K562 (cell line): ENCODE data around the gene ARHGAP26. TPM values are rescaled to one million over a fixed set of nuclear protein-coding genes. Genes with fewer than 3 reads are reported as not detected.

ENCODE experiments used
- ATAC-seq: fragments of 200-7000 bp; cut with Tn5 transposase; 3 replicates; pipeline ENCODE4 v1.9.1; 2020; ENCODE audit warnings: moderate library complexity
- BruUV-seq: library from RNA; stranded (reverse); fragments of 400-500 nt; replicated peaks from 2 replicates; lab custom pipeline; 2021; lab: Mats Ljungman, UMichigan
- CTCF ChIA-PET: fragments of 300-600 bp; formaldehyde crosslinking; extraction: SDS; loops from one replicate; lab custom pipeline; 2021; ENCODE audit warnings: low intra/inter-chr PET ratio; lab: Yijun Ruan, JAX
- POLR2A ChIA-PET: fragments of 300-600, 350-650 bp; sonication (Branson Sonifier 250); formaldehyde crosslinking; extraction: SDS; loops from one replicate; lab custom pipeline; 2021; ENCODE audit warnings: antibody characterized with exemption, inconsistent platforms; lab: Yijun Ruan, JAX
- DNase-seq, 4 experiments: peaks; one replicate each; pipeline versions ENCODE4 v3.0.0 to v3.0.0-alpha.2; 2011 to 2018; ENCODE audit warnings: low spot score in 3 of 4, mixed read lengths in 3 of 4; ENCODE audit errors: extremely low read depth in 1 of 4
- FAIRE-seq: peaks from 2 replicates; lab custom pipeline; 2011; peaks lifted over from hg19 to GRCh38; lab: Jason Lieb, UNC
- H2AFZ ChIP-seq: 2 replicates; pipeline ENCODE4 v1.6.0; 2011; ENCODE audit warnings: low read depth, low read length, control low read depth, inconsistent platforms
- H3K27ac ChIP-seq: fragments of 200-600 bp; 3 replicates; pipeline ENCODE4 v1.8.0; 2011; ENCODE audit warnings: low read depth, mild to moderate bottlenecking, control low read depth, inconsistent platforms, low read length, moderate library complexity, mixed read lengths; ENCODE audit errors: extremely low read depth
- H3K27me3 ChIP-seq, 2 experiments: fragments of 300-600 bp in 1 of 2; 2 replicates in 1 of 2; 3 replicates in 1 of 2; pipeline versions ENCODE4 v1.6.0 to v1.8.0; 2011; ENCODE audit warnings: inconsistent platforms in 2 of 2, low read length in 2 of 2, mild to moderate bottlenecking in 1 of 2, mixed read lengths in 1 of 2, moderate library complexity in 1 of 2; ENCODE audit not compliant: control insufficient read depth in 2 of 2, insufficient read depth in 2 of 2
- H3K36me3 ChIP-seq: fragments of 300-600 bp; 3 replicates; pipeline ENCODE4 v1.8.0; 2011; ENCODE audit warnings: mild to moderate bottlenecking, low read length, inconsistent platforms; ENCODE audit not compliant: control insufficient read depth, insufficient read depth
- H3K4me1 ChIP-seq, 2 experiments: fragments of 200-600 bp in 1 of 2; replicated peaks in 1 of 2; 2 replicates in 1 of 2; 3 replicates in 1 of 2; pipeline versions ENCODE4 v1.5.1 to v1.8.0; 2011; ENCODE audit warnings: inconsistent platforms in 2 of 2, low read length in 2 of 2, mild to moderate bottlenecking in 1 of 2, mixed read lengths in 1 of 2, moderate library complexity in 1 of 2; ENCODE audit not compliant: control insufficient read depth in 2 of 2, insufficient read depth in 2 of 2
- H3K4me2 ChIP-seq: 2 replicates; pipeline ENCODE4 v1.6.1; 2011; ENCODE audit warnings: low read length, control low read depth, inconsistent platforms, mixed read lengths; ENCODE audit not compliant: insufficient read depth
- H3K4me3 ChIP-seq: fragments of 200-600 bp; sonication (generic), shearing (Covaris generic); 2 replicates; pipeline ENCODE4 v1.5.1; 2016; ENCODE audit warnings: control low read depth, inconsistent platforms
- H3K79me2 ChIP-seq: fragments of 200-600 bp; 3 replicates; pipeline ENCODE4 v1.8.0; 2011; ENCODE audit warnings: low read length, inconsistent platforms; ENCODE audit not compliant: control insufficient read depth, insufficient read depth
- H3K9ac ChIP-seq, 2 experiments: 2 replicates each; pipeline versions ENCODE4 v1.6.0 to v1.6.1; 2011; ENCODE audit warnings: low read depth in 2 of 2, low read length in 2 of 2, control low read depth in 1 of 2, inconsistent platforms in 1 of 2, mild to moderate bottlenecking in 1 of 2, mixed read lengths in 1 of 2; ENCODE audit not compliant: insufficient read depth in 1 of 2
- H3K9me1 ChIP-seq: one replicate; pipeline ENCODE4 v1.6.0; 2011; ENCODE audit warnings: inconsistent platforms, mild to moderate bottlenecking, low read length, moderate library complexity; ENCODE audit not compliant: control insufficient read depth, insufficient read depth
- H3K9me3 ChIP-seq: replicated peaks from 2 replicates; pipeline ENCODE4 v1.5.1; 2011; ENCODE audit warnings: low read depth, low read length, inconsistent platforms; ENCODE audit not compliant: control insufficient read depth, insufficient read depth
- H4K20me1 ChIP-seq: replicated peaks from 2 replicates; pipeline ENCODE4 v1.6.1; 2011; ENCODE audit warnings: low read length, inconsistent platforms, mixed read lengths; ENCODE audit not compliant: control insufficient read depth, insufficient read depth
- ASH1L ChIP-seq: fragments of 450-650 bp; IDR thresholded peaks from 2 replicates; pipeline ENCODE4 v1.6.1; 2018; ENCODE audit warnings: borderline replicate concordance, mild to moderate bottlenecking, low read depth; ENCODE audit not compliant: partially characterized antibody
- ATF1 ChIP-seq, 2 experiments: fragments of 450-650 bp in 1 of 2; IDR thresholded peaks; 2 replicates each; pipeline ENCODE4 v1.6.1; 2016; ENCODE audit warnings: missing compliant biosample characterization in 1 of 2, missing genetic modification characterization in 1 of 2
- CC2D1A ChIP-seq: fragments of 450-650 bp; IDR thresholded peaks from 2 replicates; pipeline ENCODE4 v1.6.1; 2017; ENCODE audit warnings: mild to moderate bottlenecking
- E2F6 ChIP-seq, 2 experiments: IDR thresholded peaks; 2 replicates each; pipeline ENCODE4 v1.6.1; 2011; ENCODE audit warnings: borderline replicate concordance in 1 of 2, control low read depth in 1 of 2, low read depth in 1 of 2, low read length in 1 of 2, mild to moderate bottlenecking in 1 of 2, mixed read lengths in 1 of 2, moderate library complexity in 1 of 2; ENCODE audit not compliant: insufficient read depth in 1 of 2, insufficient read length in 1 of 2, poor library complexity in 1 of 2, severe bottlenecking in 1 of 2; ENCODE audit errors: extremely low read depth in 1 of 2
- GATAD2B ChIP-seq: fragments of 450-650 bp; IDR thresholded peaks from 2 replicates; pipeline ENCODE4 v1.6.1; 2017; ENCODE audit warnings: mild to moderate bottlenecking, borderline replicate concordance
- HNRNPH1 ChIP-seq: fragments of 200-400 bp; formaldehyde crosslinking; optimal IDR thresholded peaks from 2 replicates; pipeline ENCODE3; 2017; ENCODE audit warnings: low read depth, mild to moderate bottlenecking, low read length, moderate library complexity
- HNRNPLL ChIP-seq: fragments of 200-400 bp; formaldehyde crosslinking; IDR thresholded peaks from 2 replicates; pipeline ENCODE4 v1.6.1; 2017; ENCODE audit warnings: low read length, low read depth, mild to moderate bottlenecking; ENCODE audit not compliant: poor library complexity, severe bottlenecking
- ILK ChIP-seq: fragments of 450-650 bp; IDR thresholded peaks from 2 replicates; pipeline ENCODE4 v1.6.1; 2016; ENCODE audit warnings: missing genetic modification characterization, low read depth, mild to moderate bottlenecking, missing compliant biosample characterization, moderate library complexity, borderline replicate concordance
- PHB ChIP-seq: fragments of 250-450 bp; sonication (Bioruptor Pico); IDR thresholded peaks from 2 replicates; pipeline ENCODE4 v1.5.0; 2021
- POLR2A ChIP-seq: fragments of 450-650 bp; conservative IDR thresholded peaks from 2 replicates; pipeline ENCODE4 v1.6.1; 2016
- POLR2G ChIP-seq: fragments of 200-400 bp; formaldehyde crosslinking; IDR thresholded peaks from 2 replicates; pipeline ENCODE4 v1.6.1; 2017; ENCODE audit warnings: low read depth, mild to moderate bottlenecking, antibody characterized with exemption, low read length, moderate library complexity
- RBM25 ChIP-seq: fragments of 200-400 bp; formaldehyde crosslinking; IDR thresholded peaks from 2 replicates; pipeline ENCODE4 v1.6.1; 2018; ENCODE audit warnings: low read length, low read depth, moderate library complexity; ENCODE audit not compliant: severe bottlenecking
- SRSF9 ChIP-seq: fragments of 200-400 bp; formaldehyde crosslinking; IDR thresholded peaks from 2 replicates; pipeline ENCODE4 v1.6.1; 2017; ENCODE audit warnings: low read depth, low read length, borderline replicate concordance
- WHSC1 ChIP-seq: IDR thresholded peaks from one replicate; pipeline ENCODE4 v1.6.1; 2012; ENCODE audit warnings: low read length, control low read depth, inconsistent platforms
- ZNF212 ChIP-seq: fragments of 450-650 bp; formaldehyde crosslinking; IDR thresholded peaks from 2 replicates; pipeline ENCODE4 v1.4.0; 2020; ENCODE audit warnings: mild to moderate bottlenecking
- ZNF347 ChIP-seq: fragments of 450-650 bp; formaldehyde crosslinking; IDR thresholded peaks from 2 replicates; pipeline ENCODE4 v1.4.0; 2020; ENCODE audit warnings: low read depth, mild to moderate bottlenecking, moderate library complexity
- ZNF76 ChIP-seq: fragments of 250-450 bp; sonication (Bioruptor Pico); IDR thresholded peaks from 2 replicates; pipeline ENCODE4 v1.4.0; 2020; ENCODE audit warnings: mild to moderate bottlenecking, moderate library complexity, borderline replicate concordance
- WGBS: fragments of 100-300 bp; shearing (Covaris generic); methylation state at CpG from one replicate; pipeline ENCODE4 v1.1.6; 2016; ENCODE audit warnings: low coverage, mixed read lengths; ENCODE audit not compliant: insufficient coverage; ENCODE audit errors: missing lambda C conversion rate; 5-methylcytosine and 5-hydroxymethylcytosine counted together
- in situ Hi-C: fragments of 300-500 bp; cut with MboI; formaldehyde crosslinking; loops from 4 replicates; pipeline ENCODE4 v1.15.0; 2018; ENCODE audit warnings: inconsistent platforms, mixed read lengths
- intact Hi-C: fragments of 100-400 bp; cut with micrococcal nuclease; formaldehyde crosslinking; loops from 2 replicates; pipeline ENCODE4 v1.14.2; 2022
- polyA plus RNA-seq, 8 experiments: library from polyadenylated mRNA; depleted of rRNA in 4 of 8; stranded (reverse) in 5 of 8; unstranded in 3 of 8; fragments of >200 nt; fragmentation: Nextera tagmentation in 2 of 8; fragmentation: Illumina TruSeq in 1 of 8; extraction: Ambion mirVana in 2 of 8; extraction: Trizol in 1 of 8; gene quantifications; 2 replicates each; pipeline versions ENCODE4 v1.2.1 to v1.2.3, GENCODE V29; 2011 to 2014; ENCODE audit warnings: inconsistent platforms in 1 of 8, missing spikeins in 1 of 8
- total RNA-seq, 7 experiments: library from RNA; depleted of rRNA in 6 of 7; stranded (reverse); fragments of >200 nt in 6 of 7; fragmentation: Illumina TruSeq in 2 of 7; extraction: Trizol in 2 of 7; gene quantifications; 2 replicates each; pipeline versions ENCODE4 v1.2.1 to v1.2.3, GENCODE V29; 2011 to 2021; ENCODE audit warnings: low replicate concordance in 1 of 7
- TF ChIP-seq, protein P1 (sequence below): fragments of 250-450 bp; sonication (Bioruptor Pico); IDR thresholded peaks from 2 replicates; pipeline ENCODE4 v1.8.0; 2022; ENCODE audit warnings: moderate library complexity, mild to moderate bottlenecking, inconsistent platforms

The ARHGAP26 gene
- total and polyA plus RNA-seq, 9 of the 15 experiments (the other 6 are each of a cell fraction or from before 2014, with no cell fraction given) = 0.13 to 1.1 (median 0.55) TPM

DNA sequence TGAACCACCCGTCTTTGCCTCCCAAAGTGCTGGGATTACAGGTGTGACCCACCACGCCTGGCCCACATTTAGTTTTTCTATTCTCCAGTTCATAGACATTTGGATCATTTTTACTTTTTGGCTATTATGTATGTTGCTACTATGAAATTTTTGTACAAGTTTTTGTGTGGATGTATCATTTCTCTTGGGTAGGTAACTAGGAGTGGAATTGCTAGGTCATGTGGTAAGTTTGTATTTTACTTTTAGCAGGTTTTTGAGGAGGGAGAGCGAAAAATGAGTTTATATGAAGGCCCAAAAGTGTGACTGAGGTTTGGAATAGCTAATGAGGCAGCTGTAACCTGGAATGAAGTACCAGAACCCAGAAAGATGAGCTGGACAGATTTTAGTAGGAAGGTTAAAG is 35.2 kb downstream of the ARHGAP26 start:
- H3K9ac ChIP-seq = no peak overlapping the region
- H4K20me1 ChIP-seq = no peaks in the 10 kb centered on the region
- no peak overlapping the region for H3K27ac ChIP-seq
- no peak overlapping the region for H3K4me3 ChIP-seq
- FAIRE-seq = no peak
- H3K9me3 ChIP-seq = no peaks in the 10 kb centered on the region
- ChIA-PET CTCF (interaction anchor here (0.8 kb wide), 1 partner anchor 37 kb away, joined by 4 read pairs; no protein-coding TSS in a partner anchor), POLR2A (no interaction called here)
- TF ChIP-seq HNRNPLL = no peak
- TF ChIP-seq ATF1 (CRISPR knock-in tag; IDR thresholded peaks at IDR 0.05) = no peak
- no peak for TF ChIP-seq ATF1 (tag; IDR thresholded peaks at IDR 0.05)
- no peak for TF ChIP-seq ZNF212 (CRISPR knock-in tag)
- TF ChIP-seq ASH1L = no peak
- no peak for TF ChIP-seq WHSC1
- TF ChIP-seq ZNF76 (CRISPR knock-in tag) = no peak
- TF ChIP-seq POLR2A = no peak
- TF ChIP-seq GATAD2B = no peak
- no peak for TF ChIP-seq ILK (tag)
- no peak for TF ChIP-seq E2F6 (IDR thresholded peaks at IDR 0.05; ENCODE audit: borderline replicate concordance in 1 of 2, extremely low read depth in 1 of 2, insufficient read depth in 1 of 2, insufficient read length in 1 of 2, low read depth in 1 of 2, low read length in 1 of 2, poor library complexity in 1 of 2, severe bottlenecking in 1 of 2)
- TF ChIP-seq SRSF9 = no peak
- TF ChIP-seq PHB (CRISPR knock-in tag) = no peak
- TF ChIP-seq, protein P1, sequence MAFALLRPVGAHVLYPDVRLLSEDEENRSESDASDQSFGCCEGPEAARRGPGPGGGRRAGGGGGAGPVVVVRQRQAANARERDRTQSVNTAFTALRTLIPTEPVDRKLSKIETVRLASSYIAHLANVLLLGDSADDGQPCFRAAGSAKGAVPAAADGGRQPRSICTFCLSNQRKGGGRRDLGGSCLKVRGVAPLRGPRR (CRISPR knock-in tag) = no peak
- no peak for TF ChIP-seq ZNF347 (CRISPR knock-in tag)
- TF ChIP-seq HNRNPH1 = no peak
- TF ChIP-seq POLR2G = no peak
- no peak for TF ChIP-seq RBM25
- TF ChIP-seq CC2D1A = no peak
- H2AFZ ChIP-seq = no peak overlapping the region
- intact Hi-C loops (no loop called here), in situ Hi-C loops (no loop called here)
- no peak overlapping the region for H3K4me2 ChIP-seq
- H3K4me1 ChIP-seq = no peaks in the 10 kb centered on the region
- no peaks in the 10 kb centered on the region for H3K79me2 ChIP-seq
- no peak for ATAC-seq
- BruUV-seq = no TSS peak
- 0% methylated on average over 3 of the region's 3 CpGs for WGBS
- no peaks in the 10 kb centered on the region for H3K36me3 ChIP-seq
- no peak for DNase-seq
- peaks cover 20 to 33% of the 10 kb centered on the region in 2 experiments; a peak in 4 of 5 replicates for H3K27me3 ChIP-seq
- no peaks in the 10 kb centered on the region for H3K9me1 ChIP-seq
